ENCODE data around the gene PYGM.
"Not testable (repeated sequence)": the region's sequence is repeated elsewhere in the genome, so short reads cannot be mapped to it uniquely, and the experiment has no call there.

PYGM gene

GRCh38 chr11:64711956-64712362 lies 47.8 kb downstream of the PYGM start:
- no peaks in the 10 kb centered on the region for H3K9me3 ChIP-seq (ENCODE audit: control insufficient read depth, low read length)
- no peak overlapping the region for H3K4me3 ChIP-seq (ENCODE audit: low read length)
- H3K27me3 ChIP-seq (ENCODE audit: control insufficient read depth, insufficient read depth, low read length): peaks cover 82% of the 10 kb centered on the region
- H3K36me3 ChIP-seq (ENCODE audit: control insufficient read depth, insufficient read depth, low read length): no peaks in the 10 kb centered on the region
- H3K9ac ChIP-seq (ENCODE audit: low read length): no peak overlapping the region
- H3K4me1 ChIP-seq (ENCODE audit: control insufficient read depth, insufficient read depth, low read length): peaks cover 5% of the 10 kb centered on the region

GRCh38 chr11:64711138-64711955 lies 48.4 kb downstream of the PYGM start:
- H3K4me1 ChIP-seq (ENCODE audit: control insufficient read depth, insufficient read depth, low read length): peaks cover 5% of the 10 kb centered on the region
- no peak overlapping the region for H3K9ac ChIP-seq (ENCODE audit: low read length)
- peaks cover 76% of the 10 kb centered on the region for H3K27me3 ChIP-seq (ENCODE audit: control insufficient read depth, insufficient read depth, low read length)

DNA sequence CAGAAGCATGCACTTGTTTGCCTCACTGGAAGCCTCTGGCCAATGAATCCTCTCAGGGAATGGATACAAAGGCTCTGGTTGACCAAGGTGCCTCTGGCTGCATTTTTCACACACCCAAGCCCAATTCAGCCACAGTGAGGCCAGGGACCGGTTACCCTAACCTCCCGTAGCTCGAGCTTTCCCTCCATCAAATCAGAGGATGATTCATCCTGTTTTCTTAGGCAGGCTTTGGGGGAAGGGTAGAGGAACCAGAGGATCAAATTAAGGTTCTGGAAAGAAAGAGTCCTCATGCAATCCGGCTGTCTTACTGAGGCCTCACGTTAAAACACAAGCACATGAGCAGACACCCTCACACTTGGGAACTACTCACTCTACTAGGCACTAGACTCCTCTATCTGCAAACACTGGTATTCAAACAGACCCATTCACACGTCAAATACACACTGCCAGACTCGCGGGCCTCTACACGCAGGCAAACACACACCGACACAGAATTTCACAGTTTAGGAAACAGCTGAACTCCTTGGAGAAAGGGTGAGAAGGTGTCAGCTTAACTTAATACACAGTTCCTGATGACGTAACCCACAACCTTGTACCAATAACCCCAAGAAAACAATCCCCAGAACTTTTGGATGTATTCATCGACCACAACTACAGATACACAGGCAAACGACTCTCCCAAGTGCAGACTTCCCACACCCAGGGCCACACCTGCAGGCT lies 49.2 kb downstream of the PYGM start:
- Histone ChIP-seq H3K36me3 (ENCODE audit: control insufficient read depth, insufficient read depth, low read length) (no peaks in the 10 kb centered on the region), H3K9me3 (ENCODE audit: control insufficient read depth, low read length) (no peaks in the 10 kb centered on the region), H3K4me3 (ENCODE audit: low read length) (no peak overlapping the region), H3K27me3 (ENCODE audit: control insufficient read depth, insufficient read depth, low read length) (peaks cover 70% of the 10 kb centered on the region), H3K9ac (ENCODE audit: low read length) (no peak overlapping the region), H3K4me1 (ENCODE audit: control insufficient read depth, insufficient read depth, low read length) (peaks cover 5% of the 10 kb centered on the region)

More at GRCh38 chr11:64711138-64711955, 48.4 kb downstream of the PYGM start:
- Histone ChIP-seq H3K4me3 (ENCODE audit: low read length) (no peak overlapping the region), H3K36me3 (ENCODE audit: control insufficient read depth, insufficient read depth, low read length) (no peaks in the 10 kb centered on the region), H3K9me3 (ENCODE audit: control insufficient read depth, low read length) (no peaks in the 10 kb centered on the region)

- Histone ChIP-seq H3K9ac (ENCODE audit: low read length) (no peak overlapping the region), H3K9me3 (ENCODE audit: control insufficient read depth, low read length) (no peaks in the 10 kb centered on the region), H3K4me1 (ENCODE audit: control insufficient read depth, insufficient read depth, low read length) (no peaks in the 10 kb centered on the region), H3K36me3 (ENCODE audit: control insufficient read depth, insufficient read depth, low read length) (no peaks in the 10 kb centered on the region), H3K4me3 (ENCODE audit: low read length) (no peak overlapping the region), H3K27me3 (ENCODE audit: control insufficient read depth, insufficient read depth, low read length) (peaks cover 39% of the 10 kb centered on the region)
These were observed 54.3 kb downstream of the PYGM start for GRCh38 chr11:64705501-64705900.

DNA sequence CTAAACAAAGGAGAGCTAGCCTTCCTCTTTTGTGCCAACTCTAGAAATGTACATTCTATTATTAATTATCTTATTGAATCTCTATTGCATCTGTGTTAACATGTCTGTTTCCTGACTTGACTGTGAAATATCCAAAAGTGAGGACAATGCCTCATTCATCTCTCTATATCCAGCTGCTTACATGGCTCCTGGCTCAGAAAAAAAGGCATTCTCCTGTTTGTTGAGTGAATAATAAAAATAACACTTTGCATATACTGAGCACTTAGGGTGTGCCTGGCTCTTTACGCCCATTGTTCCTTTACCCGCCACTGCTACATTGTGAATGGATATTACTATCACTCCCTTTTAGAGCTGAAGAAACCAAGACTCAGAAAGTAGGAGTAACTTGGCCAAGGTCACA lies 56.7 kb downstream of the PYGM start:
- no peak overlapping the region for H3K9ac ChIP-seq (ENCODE audit: low read length)
- H3K36me3 ChIP-seq (ENCODE audit: control insufficient read depth, insufficient read depth, low read length): no peaks in the 10 kb centered on the region
- peaks cover 25% of the 10 kb centered on the region for H3K27me3 ChIP-seq (ENCODE audit: control insufficient read depth, insufficient read depth, low read length)
- no peaks in the 10 kb centered on the region for H3K4me1 ChIP-seq (ENCODE audit: control insufficient read depth, insufficient read depth, low read length)
- H3K9me3 ChIP-seq (ENCODE audit: control insufficient read depth, low read length): no peaks in the 10 kb centered on the region
- no peak overlapping the region for H3K4me3 ChIP-seq (ENCODE audit: low read length)

- H3K9me3 ChIP-seq (ENCODE audit: control insufficient read depth, low read length); H3K4me3 ChIP-seq (ENCODE audit: low read length); H3K36me3 ChIP-seq (ENCODE audit: control insufficient read depth, insufficient read depth, low read length); H3K4me1 ChIP-seq (ENCODE audit: control insufficient read depth, insufficient read depth, low read length); H3K9ac ChIP-seq (ENCODE audit: low read length): not testable (repeated sequence)
- H3K27me3 ChIP-seq (ENCODE audit: control insufficient read depth, insufficient read depth, low read length): peaks cover 28% of the 10 kb centered on the region
These were observed 57.8 kb downstream of the PYGM start for GRCh38 chr11:64701956-64702355.

DNA sequence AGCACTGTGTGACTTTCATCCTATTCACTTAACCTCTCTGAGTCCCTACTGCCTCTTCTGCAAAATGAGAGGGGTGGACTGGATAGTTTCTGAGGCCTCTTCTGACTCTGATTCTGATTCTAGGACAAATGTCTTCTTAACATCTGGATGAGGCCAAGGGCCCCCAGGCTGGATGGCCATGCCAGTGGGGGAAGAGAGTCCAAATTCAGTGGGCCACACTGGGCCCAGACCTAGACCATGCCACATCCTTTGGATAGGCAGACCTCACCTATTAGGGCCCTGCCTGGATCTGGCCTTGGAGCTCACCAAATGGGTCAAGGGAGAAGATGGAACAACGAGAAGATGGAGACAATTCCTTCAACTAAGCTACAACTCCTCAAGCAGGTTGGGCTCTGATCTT lies 61.3 kb downstream of the PYGM start:
- H3K9ac ChIP-seq (ENCODE audit: low read length): no peak overlapping the region
- H3K4me1 ChIP-seq (ENCODE audit: control insufficient read depth, insufficient read depth, low read length): no peaks in the 10 kb centered on the region
- H3K36me3 ChIP-seq (ENCODE audit: control insufficient read depth, insufficient read depth, low read length): no peaks in the 10 kb centered on the region
- no peaks in the 10 kb centered on the region for H3K9me3 ChIP-seq (ENCODE audit: control insufficient read depth, low read length)
- H3K4me3 ChIP-seq (ENCODE audit: low read length): no peak overlapping the region
- peaks cover 40% of the 10 kb centered on the region for H3K27me3 ChIP-seq (ENCODE audit: control insufficient read depth, insufficient read depth, low read length)

DNA sequence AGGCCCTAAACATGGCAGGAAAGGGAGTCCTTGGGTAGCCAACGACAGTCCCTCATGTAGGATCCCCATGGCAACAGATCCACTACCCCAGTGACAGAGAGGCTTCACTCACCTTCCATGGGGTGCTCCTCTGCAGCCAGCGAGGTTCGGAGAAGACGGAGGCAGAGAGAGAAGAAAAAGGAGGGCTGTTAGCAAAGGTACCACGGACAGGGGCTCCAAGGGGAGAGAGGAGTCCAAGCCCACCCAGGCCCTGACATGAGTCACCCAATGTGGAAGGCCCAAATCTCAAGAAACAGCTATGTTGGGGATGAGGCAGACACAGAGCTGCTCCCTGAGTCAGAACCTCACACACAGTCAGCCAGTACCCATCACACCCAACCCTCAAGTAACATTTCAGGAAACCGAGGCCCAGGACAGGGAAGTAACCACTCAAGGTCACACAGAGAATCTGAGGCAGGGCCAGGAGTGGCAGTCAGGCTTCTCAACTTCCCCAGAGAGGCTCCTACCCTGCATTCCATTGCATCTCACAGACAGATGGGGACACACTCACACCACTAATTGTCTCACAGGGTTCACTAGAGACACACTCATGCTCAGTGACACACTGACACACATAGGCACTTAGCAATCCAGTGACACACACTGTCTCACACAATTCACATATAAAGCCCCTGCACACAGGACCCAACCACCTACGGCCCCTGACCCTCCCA lies 62.0 kb downstream of the PYGM start:
- H3K9me3 ChIP-seq (ENCODE audit: control insufficient read depth, low read length): no peaks in the 10 kb centered on the region
- H3K4me3 ChIP-seq (ENCODE audit: low read length): no peak overlapping the region
- H3K27me3 ChIP-seq (ENCODE audit: control insufficient read depth, insufficient read depth, low read length): peaks cover 43% of the 10 kb centered on the region
- no peak overlapping the region for H3K9ac ChIP-seq (ENCODE audit: low read length)
- no peaks in the 10 kb centered on the region for H3K4me1 ChIP-seq (ENCODE audit: control insufficient read depth, insufficient read depth, low read length)
- no peaks in the 10 kb centered on the region for H3K36me3 ChIP-seq (ENCODE audit: control insufficient read depth, insufficient read depth, low read length)
